Lung (tissue), 12 donors: Measurements from ENCODE around the gene BNIP3. TPM values are rescaled to one million over a fixed set of nuclear protein-coding genes. Genes with fewer than 3 reads are reported as not detected.

Source experiments
- ATAC-seq: fragments of 200-7000 bp; cut with Tn5 transposase; one replicate; pipeline ENCODE4 v1.9.1; 2020; ENCODE audit warnings: moderate number of reproducible peaks; ENCODE audit not compliant: insufficient read depth, low FRiP score
- DNase-seq, 3 donors: peaks; one replicate each; pipeline ENCODE4 v3.0.0-alpha.2; 2013 to 2017
- H3K27ac ChIP-seq, 2 donors: one replicate each; pipeline ENCODE4 v1.5.1; 2013; ENCODE audit warnings: mild to moderate bottlenecking in 2 of 2, moderate library complexity in 2 of 2, control low read depth in 1 of 2, inconsistent platforms in 1 of 2, low read depth in 1 of 2, low read length in 1 of 2
- H3K27me3 ChIP-seq, 3 donors: one replicate each; pipeline ENCODE4 v1.5.1; 2013; ENCODE audit warnings: low read length in 2 of 3; ENCODE audit not compliant: control insufficient read depth in 3 of 3, insufficient read depth in 3 of 3
- H3K36me3 ChIP-seq, 4 donors: one replicate each; pipeline ENCODE4 v1.5.1; 2013; ENCODE audit warnings: low read length in 4 of 4, mild to moderate bottlenecking in 1 of 4, moderate library complexity in 1 of 4; ENCODE audit not compliant: control insufficient read depth in 4 of 4, insufficient read depth in 4 of 4
- H3K4me1 ChIP-seq, 5 donors: one replicate each; pipeline ENCODE4 v1.5.1; 2013; ENCODE audit warnings: low read length in 5 of 5, mild to moderate bottlenecking in 2 of 5, moderate library complexity in 1 of 5; ENCODE audit not compliant: control insufficient read depth in 5 of 5, insufficient read depth in 5 of 5
- H3K4me3 ChIP-seq: one replicate; pipeline ENCODE4 v1.5.1; 2013; ENCODE audit warnings: mild to moderate bottlenecking, control low read depth, moderate library complexity
- H3K9ac ChIP-seq, 2 donors: one replicate each; pipeline ENCODE4 v1.5.1; 2013; ENCODE audit warnings: low read length in 2 of 2, control low read depth in 1 of 2; ENCODE audit not compliant: insufficient read depth in 1 of 2
- H3K9me3 ChIP-seq, 4 donors: one replicate each; pipeline ENCODE4 v1.5.1; 2013; ENCODE audit warnings: low read length in 3 of 4, mild to moderate bottlenecking in 1 of 4, moderate library complexity in 1 of 4; ENCODE audit not compliant: control insufficient read depth in 4 of 4, insufficient read depth in 3 of 4
- CTCF ChIP-seq: IDR thresholded peaks from 2 replicates; pipeline ENCODE4 v1.5.1; 2012; ENCODE audit warnings: mild to moderate bottlenecking; ENCODE audit errors: control extremely low read depth, extremely low read depth
- WGBS, 2 donors: extraction: QIAGEN DNeasy Blood & Tissue Kit; methylation state at CpG; one replicate each; pipeline ENCODE4 v1.1.7; 2013; 5-methylcytosine and 5-hydroxymethylcytosine counted together
- polyA plus RNA-seq, 2 donors: library from polyadenylated mRNA; stranded (reverse); fragments of 200-250 nt; gene quantifications; one replicate each; pipeline ENCODE4 v1.2.1, GENCODE V29; 2013
- total RNA-seq, 2 donors: library from RNA; depleted of rRNA in 1 of 2; stranded (reverse); fragments of >200 nt in 1 of 2; gene quantifications; one replicate each; pipeline ENCODE4 v1.2.1, GENCODE V29; 2014 to 2021
- donor health status: control.
- donor health status: control.
- donor health status: Bipolar disorder and iron deficiency.
- donor health status: healthy.
- donor health status: DM: yes; HTN: yes; CAD: no.

BNIP3 gene
- total and polyA plus RNA-seq, 4 donors, result 20.4 to 38.4 (median 30.8) TPM

GRCh38 chr10:131998050-131998844 lies 16.5 kb upstream of the BNIP3 start:
- no peak for ATAC-seq
- no peak for TF ChIP-seq CTCF
- no peaks in the 10 kb centered on the region for H3K27me3 ChIP-seq
- WGBS, 2 donors, result 62 to 73% methylated on average over 15 of the region's 15 CpGs
- no peak overlapping the region for H3K4me3 ChIP-seq
- no peak for DNase-seq
- H3K4me1 ChIP-seq, result peaks cover 4 to 25% (median 13%) of the 10 kb centered on the region in 5 donors
- H3K36me3 ChIP-seq, result no peaks in the 10 kb centered on the region
- H3K27ac ChIP-seq, result peak overlapping the region; percentile 14 to 93
- H3K9me3 ChIP-seq, result no peaks in the 10 kb centered on the region
- H3K9ac ChIP-seq, result peak overlapping the region in 1 of 2 donors; percentile 51

GRCh38 chr10:131997366-131998049 lies 15.8 kb upstream of the BNIP3 start:
- H3K9ac ChIP-seq, result peak overlapping the region; percentile 9 to 51
- H3K4me1 ChIP-seq, result peaks cover 4 to 25% (median 13%) of the 10 kb centered on the region in 5 donors
- H3K36me3 ChIP-seq, result no peaks in the 10 kb centered on the region
- no peak overlapping the region for H3K4me3 ChIP-seq
- peak overlapping the region; percentile 23 to 93 for H3K27ac ChIP-seq
- TF ChIP-seq CTCF, result no peak
- peak; percentile 79 for ATAC-seq
- no peaks in the 10 kb centered on the region for H3K9me3 ChIP-seq
- peak; percentile 88 to 93 (median 90) for DNase-seq
- peaks cover 0 to 4% (median 0%) of the 10 kb centered on the region in 3 donors for H3K27me3 ChIP-seq
- 33 to 53% methylated on average over 13 of the region's 13 CpGs for WGBS, 2 donors

GRCh38 chr10:131996466-131997365 lies 15.0 kb upstream of the BNIP3 start:
- 62 to 74% methylated on average over 16 of the region's 16 CpGs for WGBS, 2 donors

More at GRCh38 chr10:131996466-131997365, 15.0 kb upstream of the BNIP3 start:
- Histone ChIP-seq H3K27ac (peak overlapping the region in 1 of 2 donors; percentile 82), H3K9ac (peak overlapping the region in 1 of 2 donors; percentile 9), H3K27me3 (peaks cover 0 to 5% (median 0%) of the 10 kb centered on the region in 3 donors), H3K9me3 (no peaks in the 10 kb centered on the region), H3K4me1 (peaks cover 4 to 25% (median 13%) of the 10 kb centered on the region in 5 donors), H3K36me3 (no peaks in the 10 kb centered on the region), H3K4me3 (no peak overlapping the region)
- no peak for ATAC-seq
- DNase-seq, result no peak
- no peak for TF ChIP-seq CTCF
